Keratinocyte (primary cell): ENCODE data around the gene IRAK2.

Source experiments
- EZH2 ChIP-seq: IDR thresholded peaks from one replicate; pipeline ENCODE4 v1.6.1; 2012; ENCODE audit warnings: inconsistent platforms, mild to moderate bottlenecking, low read length, moderate library complexity
- TF ChIP-seq, protein P1 (sequence below), 3 experiments: IDR thresholded peaks in 1 of 3; conservative IDR thresholded peaks in 1 of 3; optimal IDR thresholded peaks in 1 of 3; 2 replicates in 2 of 3; 3 replicates in 1 of 3; pipeline versions ENCODE3 to v1.5.1; 2011; ENCODE audit warnings: low read length in 3 of 3, mild to moderate bottlenecking in 3 of 3, moderate library complexity in 2 of 3, control low read depth in 1 of 3, inconsistent platforms in 1 of 3; ENCODE audit not compliant: insufficient read depth in 2 of 3; ENCODE audit errors: extremely low read depth in 1 of 3

DNA sequence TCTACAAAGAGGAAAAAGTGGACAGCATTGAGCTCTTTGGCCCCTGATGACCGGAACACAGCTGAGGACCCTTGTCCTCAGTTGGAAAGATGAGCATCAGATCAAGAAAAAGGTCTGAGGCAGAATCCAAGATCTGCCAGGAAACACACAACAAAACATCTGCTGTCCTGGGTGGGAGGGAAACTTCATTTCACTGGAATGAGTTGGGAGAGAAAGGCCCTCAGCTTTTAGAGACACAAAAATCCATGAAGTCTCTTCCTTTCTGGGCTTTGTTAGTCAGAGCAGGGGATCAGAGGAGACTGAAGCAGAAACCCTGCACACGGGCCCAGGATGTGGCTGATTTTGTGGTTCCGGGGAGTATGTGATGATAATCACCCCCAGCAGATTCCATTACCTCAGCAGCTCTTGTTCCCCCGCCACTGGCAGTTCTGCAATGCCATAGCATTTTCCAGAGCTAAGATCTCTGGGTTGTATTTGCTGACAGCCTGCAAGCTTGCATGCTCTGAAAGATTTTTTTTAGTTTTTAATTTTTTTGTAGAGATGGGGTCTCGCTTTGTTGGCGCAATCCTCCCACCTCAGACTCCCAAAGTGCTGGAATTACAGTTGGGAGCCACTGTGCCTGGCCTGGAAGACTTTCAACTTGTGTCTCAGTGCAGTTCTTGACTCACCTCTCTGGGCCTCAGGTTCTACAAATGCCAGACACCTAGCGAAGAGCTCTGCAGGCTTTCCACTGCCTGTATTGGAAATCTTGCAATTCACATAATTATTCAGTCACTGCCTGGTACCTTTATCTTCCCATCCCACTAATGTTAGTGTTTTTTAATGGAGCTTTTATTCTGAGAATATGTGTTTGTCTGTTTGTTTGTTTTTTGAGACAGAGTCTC, 77.7 kb downstream of the IRAK2 start:
- TF ChIP-seq, protein P1, sequence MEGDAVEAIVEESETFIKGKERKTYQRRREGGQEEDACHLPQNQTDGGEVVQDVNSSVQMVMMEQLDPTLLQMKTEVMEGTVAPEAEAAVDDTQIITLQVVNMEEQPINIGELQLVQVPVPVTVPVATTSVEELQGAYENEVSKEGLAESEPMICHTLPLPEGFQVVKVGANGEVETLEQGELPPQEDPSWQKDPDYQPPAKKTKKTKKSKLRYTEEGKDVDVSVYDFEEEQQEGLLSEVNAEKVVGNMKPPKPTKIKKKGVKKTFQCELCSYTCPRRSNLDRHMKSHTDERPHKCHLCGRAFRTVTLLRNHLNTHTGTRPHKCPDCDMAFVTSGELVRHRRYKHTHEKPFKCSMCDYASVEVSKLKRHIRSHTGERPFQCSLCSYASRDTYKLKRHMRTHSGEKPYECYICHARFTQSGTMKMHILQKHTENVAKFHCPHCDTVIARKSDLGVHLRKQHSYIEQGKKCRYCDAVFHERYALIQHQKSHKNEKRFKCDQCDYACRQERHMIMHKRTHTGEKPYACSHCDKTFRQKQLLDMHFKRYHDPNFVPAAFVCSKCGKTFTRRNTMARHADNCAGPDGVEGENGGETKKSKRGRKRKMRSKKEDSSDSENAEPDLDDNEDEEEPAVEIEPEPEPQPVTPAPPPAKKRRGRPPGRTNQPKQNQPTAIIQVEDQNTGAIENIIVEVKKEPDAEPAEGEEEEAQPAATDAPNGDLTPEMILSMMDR (optimal IDR thresholded peaks at IDR 0.05 in 1 of 3, IDR thresholded peaks at IDR 0.05 in 1 of 3, conservative IDR thresholded peaks at IDR 0.05 in 1 of 3; ENCODE audit: extremely low read depth in 1 of 3, insufficient read depth in 2 of 3, low read length in 3 of 3) = no peak
- no peak for TF ChIP-seq EZH2
